Measurements from ENCODE around the gene SNRK.

SNRK gene

GRCh38 chr3:43331381-43331780 lies 45.0 kb downstream of the SNRK start:
- no peak for TF ChIP-seq CTCF (IDR thresholded peaks at IDR 0.05; ENCODE audit: low read depth, low read length)
- DNase-seq (ENCODE audit: low read depth, low spot score): no peak
- no peak overlapping the region for H3K4me3 ChIP-seq (ENCODE audit: low read depth, low read length)
- in situ Hi-C loops (cut with HindIII; ENCODE audit: low sequenced_read_pairs): no loop called here

- TF ChIP-seq CTCF (IDR thresholded peaks at IDR 0.05; ENCODE audit: low read depth, low read length): no peak
- H3K4me3 ChIP-seq (ENCODE audit: low read depth, low read length): no peak overlapping the region
- in situ Hi-C loops (cut with HindIII; ENCODE audit: low sequenced_read_pairs): no loop called here
- no peak for DNase-seq (ENCODE audit: low read depth, low spot score)
Measured at GRCh38 chr3:43334976-43335375, 48.6 kb downstream of the SNRK start.

GRCh38 chr3:43335799-43336198 lies 49.5 kb downstream of the SNRK start:
- in situ Hi-C loops (cut with HindIII; ENCODE audit: low sequenced_read_pairs): no loop called here
- no peak for DNase-seq (ENCODE audit: low read depth, low spot score)
- no peak for TF ChIP-seq CTCF (IDR thresholded peaks at IDR 0.05; ENCODE audit: low read depth, low read length)
- no peak overlapping the region for H3K4me3 ChIP-seq (ENCODE audit: low read depth, low read length)

- TF ChIP-seq CTCF (IDR thresholded peaks at IDR 0.05; ENCODE audit: low read depth, low read length): no peak
- DNase-seq (ENCODE audit: low read depth, low spot score): no peak
- in situ Hi-C loops (cut with HindIII; ENCODE audit: low sequenced_read_pairs): no loop called here
- no peak overlapping the region for H3K4me3 ChIP-seq (ENCODE audit: low read depth, low read length)
Measured at GRCh38 chr3:43338295-43338694, 52.0 kb downstream of the SNRK start.

- H3K4me3 ChIP-seq (ENCODE audit: low read depth, low read length): no peak overlapping the region
- DNase-seq (ENCODE audit: low read depth, low spot score): no peak
- in situ Hi-C loops (cut with HindIII; ENCODE audit: low sequenced_read_pairs): no loop called here
- TF ChIP-seq CTCF (IDR thresholded peaks at IDR 0.05; ENCODE audit: low read depth, low read length): no peak
Measured at GRCh38 chr3:43340403-43340802, 54.1 kb downstream of the SNRK start.

GRCh38 chr3:43341788-43342187 lies 55.4 kb downstream of the SNRK start:
- no peak for DNase-seq (ENCODE audit: low read depth, low spot score)
- H3K4me3 ChIP-seq (ENCODE audit: low read depth, low read length): no peak overlapping the region
- TF ChIP-seq CTCF (IDR thresholded peaks at IDR 0.05; ENCODE audit: low read depth, low read length): no peak
- in situ Hi-C loops (cut with HindIII; ENCODE audit: low sequenced_read_pairs): no loop called here

- no peak overlapping the region for H3K4me3 ChIP-seq (ENCODE audit: low read depth, low read length)
- no peak for TF ChIP-seq CTCF (IDR thresholded peaks at IDR 0.05; ENCODE audit: low read depth, low read length)
- in situ Hi-C loops (cut with HindIII; ENCODE audit: low sequenced_read_pairs): no loop called here
- no peak for DNase-seq (ENCODE audit: low read depth, low spot score)
Measured at GRCh38 chr3:43343185-43343584, 56.8 kb downstream of the SNRK start.

All from astrocyte of the spinal cord (primary cell).